Lung (tissue), 12 donors: ENCODE data around the gene REEP3. TPM values are rescaled to one million over a fixed set of nuclear protein-coding genes. Genes with fewer than 3 reads are reported as not detected.

Source experiments
- ATAC-seq: fragments of 200-7000 bp; cut with Tn5 transposase; one replicate; pipeline ENCODE4 v1.9.1; 2020; ENCODE audit warnings: moderate number of reproducible peaks; ENCODE audit not compliant: insufficient read depth, low FRiP score
- DNase-seq, 3 donors: peaks; one replicate each; pipeline ENCODE4 v3.0.0-alpha.2; 2013 to 2017
- H3K27ac ChIP-seq, 2 donors: one replicate each; pipeline ENCODE4 v1.5.1; 2013; ENCODE audit warnings: mild to moderate bottlenecking in 2 of 2, moderate library complexity in 2 of 2, control low read depth in 1 of 2, inconsistent platforms in 1 of 2, low read depth in 1 of 2, low read length in 1 of 2
- H3K27me3 ChIP-seq, 3 donors: one replicate each; pipeline ENCODE4 v1.5.1; 2013; ENCODE audit warnings: low read length in 2 of 3; ENCODE audit not compliant: control insufficient read depth in 3 of 3, insufficient read depth in 3 of 3
- H3K36me3 ChIP-seq, 4 donors: one replicate each; pipeline ENCODE4 v1.5.1; 2013; ENCODE audit warnings: low read length in 4 of 4, mild to moderate bottlenecking in 1 of 4, moderate library complexity in 1 of 4; ENCODE audit not compliant: control insufficient read depth in 4 of 4, insufficient read depth in 4 of 4
- H3K4me1 ChIP-seq, 5 donors: one replicate each; pipeline ENCODE4 v1.5.1; 2013; ENCODE audit warnings: low read length in 5 of 5, mild to moderate bottlenecking in 2 of 5, moderate library complexity in 1 of 5; ENCODE audit not compliant: control insufficient read depth in 5 of 5, insufficient read depth in 5 of 5
- H3K4me3 ChIP-seq: one replicate; pipeline ENCODE4 v1.5.1; 2013; ENCODE audit warnings: mild to moderate bottlenecking, control low read depth, moderate library complexity
- H3K9ac ChIP-seq, 2 donors: one replicate each; pipeline ENCODE4 v1.5.1; 2013; ENCODE audit warnings: low read length in 2 of 2, control low read depth in 1 of 2; ENCODE audit not compliant: insufficient read depth in 1 of 2
- H3K9me3 ChIP-seq, 4 donors: one replicate each; pipeline ENCODE4 v1.5.1; 2013; ENCODE audit warnings: low read length in 3 of 4, mild to moderate bottlenecking in 1 of 4, moderate library complexity in 1 of 4; ENCODE audit not compliant: control insufficient read depth in 4 of 4, insufficient read depth in 3 of 4
- WGBS, 2 donors: extraction: QIAGEN DNeasy Blood & Tissue Kit; methylation state at CpG; one replicate each; pipeline ENCODE4 v1.1.7; 2013; 5-methylcytosine and 5-hydroxymethylcytosine counted together
- polyA plus RNA-seq, 2 donors: library from polyadenylated mRNA; stranded (reverse); fragments of 200-250 nt; gene quantifications; one replicate each; pipeline ENCODE4 v1.2.1, GENCODE V29; 2013
- total RNA-seq, 2 donors: library from RNA; depleted of rRNA in 1 of 2; stranded (reverse); fragments of >200 nt in 1 of 2; gene quantifications; one replicate each; pipeline ENCODE4 v1.2.1, GENCODE V29; 2014 to 2021
- TF ChIP-seq, protein P1 (sequence below): IDR thresholded peaks from 2 replicates; pipeline ENCODE4 v1.5.1; 2012; ENCODE audit warnings: mild to moderate bottlenecking; ENCODE audit errors: control extremely low read depth, extremely low read depth
- donor health status: control.
- donor health status: control.
- donor health status: Bipolar disorder and iron deficiency.
- donor health status: healthy.
- donor health status: DM: yes; HTN: yes; CAD: no.

Gene REEP3
- total and polyA plus RNA-seq, 4 donors = 11.5 to 45.9 (median 24.5) TPM

DNA sequence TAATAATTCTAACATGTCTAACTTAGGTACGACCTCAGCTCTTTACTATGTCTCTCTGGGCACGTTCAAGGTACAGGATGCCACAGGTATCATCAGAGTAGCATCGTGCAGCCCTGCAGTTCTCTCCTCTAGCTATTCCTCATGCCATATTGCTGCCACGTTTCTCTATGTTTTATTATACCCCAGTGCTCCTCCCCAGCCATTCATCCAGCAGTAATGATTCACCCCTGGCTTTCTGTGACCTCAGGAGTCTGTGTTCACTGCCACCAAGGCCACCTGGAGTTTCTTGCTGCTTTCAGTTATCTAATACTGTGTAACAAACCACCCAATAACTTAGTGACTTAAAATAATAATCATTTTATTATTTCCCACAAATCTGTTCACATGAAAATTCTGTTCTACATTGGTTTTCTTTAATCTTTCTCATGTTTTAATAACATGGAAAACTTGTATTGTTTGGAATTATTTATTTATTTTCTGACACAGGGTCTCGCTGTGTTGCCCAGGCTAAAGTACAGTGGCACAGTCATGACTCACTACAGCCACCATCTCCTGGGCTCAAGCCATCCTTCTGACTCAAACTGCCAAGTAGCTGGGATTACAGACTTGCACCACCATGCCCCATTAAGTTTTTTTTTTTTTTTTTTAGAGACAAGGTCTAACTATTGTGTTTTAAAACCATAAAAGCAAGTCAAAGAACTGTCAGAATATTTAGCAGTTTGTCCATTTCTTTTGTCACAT is 21.8 kb downstream of the REEP3 start:
- Histone ChIP-seq H3K4me3 (no peak overlapping the region), H3K4me1 (peaks cover 0 to 7% (median 0%) of the 10 kb centered on the region in 5 donors), H3K36me3 (no peaks in the 10 kb centered on the region), H3K27ac (no peak overlapping the region), H3K9me3 (no peaks in the 10 kb centered on the region), H3K9ac (no peak overlapping the region), H3K27me3 (no peaks in the 10 kb centered on the region)
- TF ChIP-seq, protein P1, sequence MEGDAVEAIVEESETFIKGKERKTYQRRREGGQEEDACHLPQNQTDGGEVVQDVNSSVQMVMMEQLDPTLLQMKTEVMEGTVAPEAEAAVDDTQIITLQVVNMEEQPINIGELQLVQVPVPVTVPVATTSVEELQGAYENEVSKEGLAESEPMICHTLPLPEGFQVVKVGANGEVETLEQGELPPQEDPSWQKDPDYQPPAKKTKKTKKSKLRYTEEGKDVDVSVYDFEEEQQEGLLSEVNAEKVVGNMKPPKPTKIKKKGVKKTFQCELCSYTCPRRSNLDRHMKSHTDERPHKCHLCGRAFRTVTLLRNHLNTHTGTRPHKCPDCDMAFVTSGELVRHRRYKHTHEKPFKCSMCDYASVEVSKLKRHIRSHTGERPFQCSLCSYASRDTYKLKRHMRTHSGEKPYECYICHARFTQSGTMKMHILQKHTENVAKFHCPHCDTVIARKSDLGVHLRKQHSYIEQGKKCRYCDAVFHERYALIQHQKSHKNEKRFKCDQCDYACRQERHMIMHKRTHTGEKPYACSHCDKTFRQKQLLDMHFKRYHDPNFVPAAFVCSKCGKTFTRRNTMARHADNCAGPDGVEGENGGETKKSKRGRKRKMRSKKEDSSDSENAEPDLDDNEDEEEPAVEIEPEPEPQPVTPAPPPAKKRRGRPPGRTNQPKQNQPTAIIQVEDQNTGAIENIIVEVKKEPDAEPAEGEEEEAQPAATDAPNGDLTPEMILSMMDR = no peak
- WGBS, 2 donors = 83 to 84% methylated on average over 5 of the region's 5 CpGs
- ATAC-seq (no peak), DNase-seq (no peak)

DNA sequence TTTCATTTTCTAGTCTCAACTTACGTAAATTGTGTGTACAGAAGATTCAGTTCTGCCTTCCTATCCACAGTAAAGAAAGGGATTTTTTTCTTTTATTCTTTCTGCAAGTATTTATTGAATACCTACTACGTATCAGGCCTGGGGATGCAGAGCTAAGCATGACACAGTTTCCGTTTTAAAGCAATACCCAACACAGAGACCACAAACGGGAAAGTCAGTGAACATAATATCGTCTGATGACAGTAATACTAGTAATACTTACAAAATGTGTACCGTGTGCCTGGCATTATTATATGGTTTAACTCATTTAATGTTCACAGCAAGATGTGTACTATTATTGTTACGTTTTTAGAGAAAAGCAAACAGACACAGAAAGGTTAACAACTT is 22.4 kb downstream of the REEP3 start:
- H3K4me1 ChIP-seq = peaks cover 0 to 8% (median 0%) of the 10 kb centered on the region in 5 donors
- H3K36me3 ChIP-seq = no peaks in the 10 kb centered on the region
- H3K27ac ChIP-seq = no peak overlapping the region
- H3K27me3 ChIP-seq = no peaks in the 10 kb centered on the region
- ATAC-seq = no peak
- H3K9ac ChIP-seq = no peak overlapping the region
- 81 to 88% methylated on average over 7 of the region's 7 CpGs for WGBS, 2 donors
- TF ChIP-seq, protein P1 = no peak
- no peaks in the 10 kb centered on the region for H3K9me3 ChIP-seq
- H3K4me3 ChIP-seq = no peak overlapping the region
- no peak for DNase-seq

DNA sequence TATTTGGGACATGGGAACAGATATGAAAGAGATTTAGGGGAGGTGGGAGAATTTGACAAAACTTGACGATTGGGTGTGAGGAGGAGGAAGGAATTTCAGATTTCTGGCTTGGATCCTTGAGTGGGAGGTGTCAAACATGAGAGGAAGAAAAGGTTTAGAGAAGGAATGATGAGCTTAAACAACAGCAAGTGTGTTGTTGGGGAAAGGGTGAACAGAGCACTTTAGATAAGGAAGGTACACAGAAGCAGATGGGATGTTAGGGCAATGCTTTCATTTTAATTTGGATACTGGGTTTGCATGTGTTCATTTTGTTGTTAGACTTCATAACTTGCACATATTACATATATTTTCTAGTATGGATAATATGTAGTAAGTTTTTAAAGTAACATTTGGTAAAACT is 23.2 kb downstream of the REEP3 start:
- DNase-seq = no peak
- ATAC-seq = no peak
- H3K27me3 ChIP-seq = no peaks in the 10 kb centered on the region
- peaks cover 0 to 10% (median 0%) of the 10 kb centered on the region in 5 donors for H3K4me1 ChIP-seq
- no peak overlapping the region for H3K27ac ChIP-seq
- no peak overlapping the region for H3K4me3 ChIP-seq
- no peak overlapping the region for H3K9ac ChIP-seq
- TF ChIP-seq, protein P1 = no peak
- no peaks in the 10 kb centered on the region for H3K36me3 ChIP-seq
- no peaks in the 10 kb centered on the region for H3K9me3 ChIP-seq
- WGBS, 2 donors = 27 to 68% methylated on average over 1 of the region's 1 CpG
